GM18498 (cell line): Measurements from ENCODE around the gene DNHD1.

ENCODE experiments used
- ATAC-seq: cut with Tn5 transposase; IDR thresholded peaks from one replicate; pipeline ENCODE4 v1.9.1; 2021; ENCODE audit warnings: mild to moderate bottlenecking, moderate library complexity; ENCODE audit not compliant: unreplicated experiment

The DNHD1 gene

DNA sequence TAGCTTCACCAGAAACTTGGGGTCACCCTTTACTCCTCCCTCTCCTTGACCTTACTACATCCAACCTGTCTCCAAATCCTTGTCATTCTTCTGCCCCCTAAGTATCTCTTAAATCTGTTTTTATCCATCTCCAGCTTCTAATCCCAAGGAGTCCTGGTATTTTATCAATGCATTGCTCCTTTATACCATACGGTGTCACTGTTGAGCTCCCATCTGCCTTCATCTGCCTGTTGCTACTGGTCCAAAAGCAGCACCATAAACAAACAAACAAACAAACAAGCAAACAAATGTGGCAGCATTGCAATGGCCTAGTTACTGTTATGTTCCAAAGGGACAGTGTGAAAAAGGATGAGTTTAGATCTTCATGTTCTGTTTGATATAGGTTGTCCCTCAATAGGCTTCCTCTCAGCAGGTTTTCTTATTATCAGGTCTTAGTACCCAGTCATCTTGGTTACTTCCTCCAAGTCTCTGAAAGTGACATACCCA lies 34.2 kb downstream of the DNHD1 start:
- no peak for ATAC-seq

DNA sequence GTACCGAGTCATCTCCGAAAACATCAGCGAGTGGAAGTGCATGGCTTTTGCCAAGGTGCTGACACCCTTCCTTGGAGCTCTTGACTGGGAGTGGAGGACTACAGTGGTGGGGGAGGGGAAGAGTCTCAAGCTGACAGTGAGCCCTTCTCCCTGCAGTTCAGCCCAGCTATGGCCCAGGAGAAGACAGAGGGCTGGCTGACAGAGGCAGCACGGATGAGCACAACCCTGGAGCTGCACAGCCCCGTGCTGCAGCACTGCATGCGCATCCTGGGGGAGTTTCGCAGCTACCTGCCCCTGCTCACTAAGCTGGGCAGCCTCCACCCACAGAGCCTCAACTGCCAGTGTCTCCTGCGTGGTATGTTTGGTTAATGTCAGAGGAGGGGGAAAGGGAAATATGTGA lies 41.4 kb downstream of the DNHD1 start:
- no peak for ATAC-seq

- no peak for ATAC-seq
Measured at GRCh38 chr11:6538945-6539344, 41.9 kb downstream of the DNHD1 start.

- ATAC-seq = no peak
Measured at GRCh38 chr11:6539748-6540268, 42.7 kb downstream of the DNHD1 start.

DNA sequence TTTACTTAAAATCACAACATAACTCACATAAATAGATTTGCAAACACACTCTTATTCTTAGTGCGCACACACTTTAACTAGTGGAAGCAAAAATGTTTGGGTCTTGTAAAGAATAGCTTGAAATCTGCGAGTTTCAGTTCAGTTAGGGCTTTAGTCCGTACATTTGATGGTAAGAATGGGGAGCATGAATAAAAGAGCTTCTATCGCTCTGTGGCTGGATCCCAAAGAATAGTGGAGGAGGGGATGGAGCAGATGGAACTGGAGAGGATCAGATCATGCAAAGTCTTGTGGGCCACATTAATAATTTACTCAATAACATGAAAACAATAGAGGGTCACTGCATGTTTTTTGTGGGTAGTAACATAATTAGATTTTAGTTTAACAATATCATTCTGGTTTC lies 44.3 kb downstream of the DNHD1 start:
- ATAC-seq = no peak

- ATAC-seq = no peak
Measured at GRCh38 chr11:6542727-6543126, 45.6 kb downstream of the DNHD1 start.

DNA sequence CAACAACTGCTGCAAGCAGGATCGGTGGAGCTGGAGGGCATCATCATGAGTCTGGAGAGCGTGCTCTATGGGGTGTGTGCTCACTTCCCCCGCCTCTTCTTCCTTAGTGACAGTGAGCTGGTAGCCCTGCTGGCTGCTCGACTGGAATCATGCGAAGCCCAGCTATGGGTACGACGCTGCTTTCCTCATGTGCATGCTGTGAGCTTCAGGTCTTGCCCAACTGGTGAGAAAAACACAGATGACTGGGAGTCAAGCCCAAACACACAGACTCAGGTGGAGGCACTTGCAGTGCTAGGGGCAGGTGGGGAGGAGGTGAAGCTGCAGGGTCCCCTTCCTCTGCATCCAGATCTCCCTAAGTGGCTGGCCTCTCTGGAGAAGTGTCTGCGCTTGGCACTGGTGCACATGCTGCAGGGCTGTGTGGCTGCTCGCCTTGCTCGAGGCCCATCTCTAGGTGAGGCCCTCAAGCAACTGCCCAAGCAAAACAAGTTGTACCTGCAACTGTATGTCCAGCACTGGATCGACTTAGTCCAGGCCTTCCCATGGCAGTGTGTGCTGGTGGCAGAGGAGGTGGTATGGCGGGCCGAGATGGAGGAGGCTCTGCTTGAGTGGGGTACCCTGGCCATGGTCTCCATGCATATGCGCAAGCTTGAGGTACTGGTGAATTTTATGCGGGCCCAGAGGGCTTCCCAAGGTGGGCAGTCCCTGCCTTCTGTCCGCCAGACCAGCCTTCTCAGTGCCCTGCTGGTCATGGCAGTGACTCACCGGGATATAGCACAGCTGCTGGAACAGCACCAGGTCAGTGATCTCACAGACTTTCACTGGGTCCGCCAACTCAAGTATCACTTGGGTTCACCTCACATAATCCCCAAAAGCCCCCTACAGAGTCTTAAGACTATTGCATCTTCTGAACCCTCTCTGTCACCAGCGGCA lies 48.1 kb downstream of the DNHD1 start:
- no peak for ATAC-seq

- ATAC-seq = no peak
Measured at GRCh38 chr11:6545917-6546605, 49.0 kb downstream of the DNHD1 start.

GRCh38 chr11:6546735-6547134 lies 49.7 kb downstream of the DNHD1 start:
- ATAC-seq = no peak

DNA sequence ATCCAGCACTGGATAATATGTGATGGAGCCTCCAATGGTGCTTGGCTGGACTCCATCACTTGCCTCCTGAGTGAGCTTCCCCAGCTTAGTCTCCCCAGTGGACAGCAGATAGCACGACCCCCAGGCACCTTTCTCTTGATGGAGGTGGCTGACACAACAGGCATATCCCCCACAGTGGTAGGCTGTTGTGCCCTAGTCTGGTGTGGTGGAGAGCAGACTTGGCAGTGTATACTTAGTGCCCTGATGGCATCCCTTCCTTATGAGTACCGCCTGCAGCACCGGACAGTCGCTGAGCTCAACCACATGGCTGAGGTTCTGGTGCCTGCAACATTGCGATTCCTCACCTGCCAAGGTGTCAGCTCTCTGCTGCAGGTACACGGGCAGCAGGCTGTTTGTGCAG lies 50.1 kb downstream of the DNHD1 start:
- ATAC-seq = no peak

- ATAC-seq = no peak
Measured at GRCh38 chr11:6548121-6548520, 51.0 kb downstream of the DNHD1 start.

- no peak for ATAC-seq
Measured at GRCh38 chr11:6548641-6549040, 51.6 kb downstream of the DNHD1 start.

DNA sequence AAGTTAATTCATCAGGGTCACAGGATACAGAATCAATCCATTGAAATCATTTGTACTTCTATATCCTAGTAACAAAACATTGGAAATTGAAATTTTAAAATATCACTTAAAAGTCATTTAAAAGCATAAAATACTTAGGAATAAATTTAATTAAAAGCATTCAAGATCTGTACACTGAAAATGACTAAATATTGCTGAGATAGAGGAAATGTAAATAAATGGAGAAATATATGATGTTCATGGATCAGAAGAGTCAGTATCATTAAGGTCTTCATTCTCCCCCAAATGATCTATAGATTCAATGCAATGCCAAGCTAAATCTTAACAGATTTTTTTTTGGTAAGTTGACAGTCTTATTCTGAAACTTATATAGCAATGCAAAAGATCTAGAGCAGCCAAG lies 56.6 kb downstream of the DNHD1 start:
- ATAC-seq = no peak

GRCh38 chr11:6554828-6555706 lies 58.0 kb downstream of the DNHD1 start:
- no peak for ATAC-seq

GRCh38 chr11:6556139-6556949 lies 59.3 kb downstream of the DNHD1 start:
- ATAC-seq = no peak

GRCh38 chr11:6557063-6557462 lies 60.0 kb downstream of the DNHD1 start:
- ATAC-seq = no peak

GRCh38 chr11:6557761-6558674 lies 60.9 kb downstream of the DNHD1 start:
- no peak for ATAC-seq

DNA sequence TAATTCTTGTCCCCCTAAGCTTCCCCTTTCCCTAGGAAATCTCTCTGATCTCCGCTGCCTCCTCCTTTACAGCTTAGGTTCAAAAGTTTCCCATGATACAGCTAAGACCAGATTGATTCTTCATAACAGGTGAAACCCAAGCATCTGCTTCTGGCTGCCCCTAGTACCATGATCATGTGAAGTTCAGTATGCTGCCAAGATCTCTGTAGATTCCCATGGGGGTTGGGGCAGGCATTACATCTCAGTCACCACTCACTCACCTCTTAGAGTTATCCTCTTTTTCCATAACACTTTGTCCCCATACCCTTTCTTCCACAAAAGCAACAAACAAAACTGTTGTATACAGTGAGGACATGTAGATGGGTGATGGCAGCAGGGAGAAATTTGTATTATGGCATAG lies 62.3 kb downstream of the DNHD1 start:
- no peak for ATAC-seq

- no peak for ATAC-seq
Measured at GRCh38 chr11:6561288-6561687, 64.2 kb downstream of the DNHD1 start.
